H9 (cell line): Measurements from ENCODE around the gene TOMM22. TPM values are rescaled to one million over a fixed set of nuclear protein-coding genes. Genes with fewer than 3 reads are reported as not detected.
A peak's percentile ranks its signal among the peaks of the same experiment; 100 is the strongest.

Source experiments
- DNase-seq: peaks from one replicate; pipeline ENCODE4 v3.0.0-alpha.2; 2017
- H2AFZ ChIP-seq: one replicate; pipeline ENCODE4 v1.6.1; 2013; ENCODE audit warnings: mild to moderate bottlenecking, low read length, control low read depth, moderate library complexity
- H2AK5ac ChIP-seq: 2 replicates; pipeline ENCODE4 v1.6.1; 2013; ENCODE audit warnings: low read length, control low read depth, mixed read lengths; ENCODE audit not compliant: insufficient read length
- H2BK120ac ChIP-seq: one replicate; pipeline ENCODE4 v1.6.1; 2013; ENCODE audit warnings: low read depth, mild to moderate bottlenecking, low read length, control low read depth, inconsistent platforms; ENCODE audit not compliant: poor library complexity, severe bottlenecking
- H2BK12ac ChIP-seq: 2 replicates; pipeline ENCODE4 v1.6.1; 2013; ENCODE audit warnings: low read length, control low read depth, mixed read lengths, low read depth; ENCODE audit not compliant: insufficient read length
- H2BK15ac ChIP-seq: 2 replicates; pipeline ENCODE4 v1.6.1; 2013; ENCODE audit warnings: low read depth, low read length, control low read depth
- H2BK20ac ChIP-seq: one replicate; pipeline ENCODE4 v1.6.1; 2013; ENCODE audit warnings: low read depth, mild to moderate bottlenecking, low read length, control low read depth, inconsistent platforms; ENCODE audit not compliant: poor library complexity, severe bottlenecking
- H2BK5ac ChIP-seq: 2 replicates; pipeline ENCODE4 v1.6.1; 2013; ENCODE audit warnings: low read length, control low read depth, mixed read lengths; ENCODE audit not compliant: insufficient read length
- H3K14ac ChIP-seq: 2 replicates; pipeline ENCODE4 v1.6.1; 2013; ENCODE audit warnings: low read length, control low read depth; ENCODE audit not compliant: insufficient read depth
- H3K18ac ChIP-seq: 2 replicates; pipeline ENCODE4 v1.6.1; 2013; ENCODE audit warnings: low read depth, mild to moderate bottlenecking, mixed read lengths, low read length, control low read depth; ENCODE audit not compliant: insufficient read length
- H3K23ac ChIP-seq: 2 replicates; pipeline ENCODE4 v1.6.1; 2013; ENCODE audit warnings: low read length, control low read depth, mixed read lengths, low read depth; ENCODE audit not compliant: insufficient read length
- H3K23me2 ChIP-seq: 2 replicates; pipeline ENCODE4 v1.6.1; 2013; ENCODE audit warnings: low read depth, mild to moderate bottlenecking, mixed read lengths, low read length, control low read depth; ENCODE audit not compliant: insufficient read length, poor library complexity, severe bottlenecking
- H3K27ac ChIP-seq: 2 replicates; pipeline ENCODE4 v1.5.1; 2013; ENCODE audit warnings: low read length, control low read depth, mixed read lengths, low read depth; ENCODE audit not compliant: insufficient read length
- H3K27me3 ChIP-seq: 2 replicates; pipeline ENCODE4 v1.6.1; 2013; ENCODE audit warnings: low read length, control low read depth, inconsistent platforms; ENCODE audit not compliant: insufficient read depth
- H3K4ac ChIP-seq: 2 replicates; pipeline ENCODE4 v1.6.1; 2013; ENCODE audit warnings: low read depth, mild to moderate bottlenecking, control low read depth, inconsistent platforms, low read length, moderate library complexity
- H3K4me1 ChIP-seq: 2 replicates; pipeline ENCODE4 v1.6.1; 2013; ENCODE audit warnings: low read length, control low read depth, inconsistent platforms; ENCODE audit not compliant: insufficient read depth
- H3K4me2 ChIP-seq: 2 replicates; pipeline ENCODE4 v1.6.1; 2013; ENCODE audit warnings: low read length, control low read depth, mixed read lengths; ENCODE audit not compliant: insufficient read length, insufficient read depth
- H3K56ac ChIP-seq: 2 replicates; pipeline ENCODE4 v1.6.1; 2013; ENCODE audit warnings: low read depth, mild to moderate bottlenecking, mixed read lengths, low read length, control low read depth; ENCODE audit not compliant: insufficient read length
- H3K79me1 ChIP-seq: 2 replicates; pipeline ENCODE4 v1.6.1; 2013; ENCODE audit warnings: low read depth, mild to moderate bottlenecking, moderate library complexity, low read length, control low read depth, inconsistent platforms; ENCODE audit not compliant: insufficient read depth, poor library complexity, severe bottlenecking
- H3K79me2 ChIP-seq: 2 replicates; pipeline ENCODE4 v1.6.1; 2013; ENCODE audit warnings: low read length, control low read depth, inconsistent platforms; ENCODE audit not compliant: insufficient read depth
- H3K9ac ChIP-seq: 2 replicates; pipeline ENCODE4 v1.6.1; 2013; ENCODE audit warnings: low read length, control low read depth, mixed read lengths; ENCODE audit not compliant: insufficient read length; ENCODE audit errors: extremely low read depth
- H3K9me3 ChIP-seq: one replicate; pipeline ENCODE4 v1.6.1; 2013; ENCODE audit warnings: low read depth, low read length, inconsistent platforms; ENCODE audit not compliant: control insufficient read depth
- H3T11ph ChIP-seq: one replicate; pipeline ENCODE4 v1.6.1; 2013; ENCODE audit warnings: mild to moderate bottlenecking, low read length, control low read depth, inconsistent platforms
- H4K20me1 ChIP-seq: one replicate; pipeline ENCODE4 v1.6.1; 2013; ENCODE audit not compliant: control insufficient read depth, insufficient read length, insufficient read depth
- H4K5ac ChIP-seq: 2 replicates; pipeline ENCODE4 v1.6.1; 2013; ENCODE audit warnings: low read depth, mild to moderate bottlenecking, mixed read lengths, low read length, control low read depth; ENCODE audit not compliant: insufficient read length
- H4K8ac ChIP-seq: replicated peaks from 2 replicates; pipeline ENCODE4 v1.6.1; 2013; ENCODE audit warnings: low read length, control low read depth, mixed read lengths, low read depth; ENCODE audit not compliant: insufficient read length
- H4K91ac ChIP-seq: 2 replicates; pipeline ENCODE4 v1.6.1; 2013; ENCODE audit warnings: low read depth, mild to moderate bottlenecking, moderate library complexity, mixed read lengths, low read length, control low read depth; ENCODE audit not compliant: insufficient read length
- H3K27ac Mint-ChIP-seq, 3 experiments: 2 replicates in 2 of 3; 3 replicates in 1 of 3; pipeline ENCODE4 v1.8.0; 2020 to 2021; ENCODE audit warnings: mixed read lengths in 3 of 3, mild to moderate bottlenecking in 1 of 3, moderate library complexity in 1 of 3
- H3K27me3 Mint-ChIP-seq: 2 replicates; pipeline ENCODE4 v1.8.0; 2021; ENCODE audit warnings: low read depth, mild to moderate bottlenecking, moderate library complexity, mixed read lengths
- H3K36me3 Mint-ChIP-seq, 3 experiments: 2 replicates in 2 of 3; 3 replicates in 1 of 3; pipeline ENCODE4 v1.8.0; 2020 to 2021; ENCODE audit warnings: low read depth in 3 of 3, mixed read lengths in 3 of 3; ENCODE audit not compliant: insufficient read depth in 1 of 3
- H3K4me1 Mint-ChIP-seq, 2 experiments: 2 replicates each; pipeline ENCODE4 v1.8.0; 2020; ENCODE audit warnings: mixed read lengths in 2 of 2
- H3K4me3 Mint-ChIP-seq, 2 experiments: 2 replicates in 1 of 2; 3 replicates in 1 of 2; pipeline ENCODE4 v1.8.0; 2020 to 2021; ENCODE audit warnings: mild to moderate bottlenecking in 2 of 2, mixed read lengths in 2 of 2, moderate library complexity in 1 of 2
- H3K9me3 Mint-ChIP-seq, 2 experiments: 2 replicates in 1 of 2; 3 replicates in 1 of 2; pipeline ENCODE4 v1.8.0; 2020; ENCODE audit warnings: mild to moderate bottlenecking in 2 of 2, mixed read lengths in 2 of 2, moderate library complexity in 1 of 2
- CTCF ChIP-seq: fragments of 200-600 bp; sonication (generic); conservative IDR thresholded peaks from 3 replicates; pipeline ENCODE4 v1.8.0; 2021; ENCODE audit warnings: antibody characterized with exemption, mild to moderate bottlenecking
- WGBS: extraction: QIAGEN DNeasy Blood & Tissue Kit; methylation state at CpG from one replicate; pipeline ENCODE4 v1.1.7; 2013; ENCODE audit warnings: missing lambda C conversion rate, low lambda C conversion rate, mixed read lengths; ENCODE audit not compliant: insufficient read length; ENCODE audit errors: extremely low coverage; 5-methylcytosine and 5-hydroxymethylcytosine counted together
- total RNA-seq: library from RNA; stranded (reverse); gene quantifications from 2 replicates; pipeline ENCODE4 v1.2.1, GENCODE V29; 2021

TOMM22 gene
- total RNA-seq, 1 experiment from 2014 or later = 128 TPM

GRCh38 chr22:38699143-38699542, 17.4 kb downstream of the TOMM22 start:
- H3K79me2 ChIP-seq = peaks cover 9% of the 10 kb centered on the region
- H3K27ac ChIP-seq = no peak overlapping the region

More at GRCh38 chr22:38699143-38699542, 17.4 kb downstream of the TOMM22 start:
- Histone ChIP-seq H3K27me3 (no peaks in the 10 kb centered on the region), H4K20me1 (no peaks in the 10 kb centered on the region), H3T11ph (no peak overlapping the region), H3K9me3 (no peaks in the 10 kb centered on the region), H3K14ac (no peak overlapping the region), H4K91ac (no peak overlapping the region), H3K4me2 (peak overlapping the region; percentile 72), H3K23ac (no peak overlapping the region), H3K23me2 (peaks cover 10% of the 10 kb centered on the region), H2BK12ac (no peak overlapping the region), H2AK5ac (no peak overlapping the region), H2BK120ac (no peak overlapping the region), H3K79me1 (no peaks in the 10 kb centered on the region), H3K9ac (peak overlapping the region; percentile 27), H3K18ac (no peak overlapping the region), H2BK20ac (no peak overlapping the region), H3K56ac (no peak overlapping the region), H3K4me1 (peaks cover 5% of the 10 kb centered on the region), H4K5ac (no peak overlapping the region), H4K8ac (no peak overlapping the region), H3K4ac (no peak overlapping the region), H2BK15ac (no peak overlapping the region), H2BK5ac (no peak overlapping the region), H2AFZ (no peak overlapping the region)
- Mint-ChIP-seq H3K9me3 (no peaks in the 10 kb centered on the region), H3K27me3 (no peaks in the 10 kb centered on the region; the same call in 1 of the 2 replicates), H3K4me3 (peak overlapping the region; percentile 93 to 99), H3K27ac (no peak overlapping the region), H3K36me3 (peaks cover 7 to 28% (median 13%) of the 10 kb centered on the region in 3 experiments; a peak in 6 of 7 replicates), H3K4me1 (peaks cover 41 to 51% of the 10 kb centered on the region in 2 experiments)
- TF ChIP-seq CTCF = no peak
- WGBS = no CpG with 5 or more reads among the region's 5 CpGs
- DNase-seq = no peak
